HCT116 (cell line): ENCODE results near the gene SNAP47. TPM values are rescaled to one million over a fixed set of nuclear protein-coding genes. Genes with fewer than 3 reads are reported as not detected.

Experiments
- ATAC-seq: fragments of 200-7000 bp; cut with Tn5 transposase; 2 replicates; pipeline ENCODE4 v1.9.1; 2020; ENCODE audit warnings: mild to moderate bottlenecking, moderate library complexity
- BruUV-seq: library from RNA; stranded (reverse); fragments of 400-500 nt; replicated peaks from 2 replicates; lab custom pipeline; 2021; lab: Mats Ljungman, UMichigan
- CTCF ChIA-PET: fragments of 300-600 bp; sonication (Branson Sonifier 250); formaldehyde crosslinking; loops from one replicate; lab custom pipeline; 2021; ENCODE audit warnings: antibody characterized with exemption; lab: Charles Lee
- POLR2A ChIA-PET: fragments of 300-600, 350-600 bp; sonication (Branson Sonifier 250); formaldehyde crosslinking; loops from one replicate; lab custom pipeline; 2021; ENCODE audit warnings: antibody characterized with exemption; lab: Charles Lee
- RAD21 ChIA-PET, 2 experiments: fragments of 300-600 bp; sonication (Branson Sonifier 250); formaldehyde crosslinking; loops; one replicate each; lab custom pipeline; 2023; ENCODE audit warnings: low total read pairs in 2 of 2; ENCODE audit not compliant: uncharacterized antibody in 2 of 2, unreplicated experiment in 2 of 2, low non-redundant PET in 1 of 2; lab: Charles Lee
- DNase-seq: peaks from one replicate; pipeline ENCODE4 v3.0.0-alpha.2; 2010; ENCODE audit warnings: low read depth, low spot score
- H2AFZ ChIP-seq: fragments of 200-600 bp; shearing (Covaris generic), sonication (generic); 2 replicates; pipeline ENCODE4 v1.6.1; 2017; ENCODE audit warnings: low read depth, mixed run types, mixed read lengths, antibody characterized with exemption, low read length; ENCODE audit not compliant: poor library complexity, severe bottlenecking
- H3K27ac ChIP-seq: 2 replicates; pipeline ENCODE4 v1.5.1; 2012; ENCODE audit warnings: low read depth, low read length
- H3K27me3 ChIP-seq: fragments of 200-600 bp; sonication (generic); 2 replicates; pipeline ENCODE4 v1.6.1; 2016; ENCODE audit warnings: mixed run types, low read length, mixed read lengths; ENCODE audit not compliant: insufficient read depth
- H3K36me3 ChIP-seq, 2 experiments: fragments of 200-500 bp in 1 of 2; fragments of 200-600 bp in 1 of 2; sonication (Bioruptor generic) in 1 of 2; sonication (generic) in 1 of 2; 2 replicates each; pipeline versions ENCODE4 v1.5.1 to v1.6.1; 2014 to 2016; ENCODE audit warnings: low read length in 2 of 2, inconsistent platforms in 1 of 2, mixed read lengths in 1 of 2, mixed run types in 1 of 2; ENCODE audit not compliant: insufficient read depth in 2 of 2, control insufficient read depth in 1 of 2
- H3K4me1 ChIP-seq, 2 experiments: fragments of 200-600 bp in 1 of 2; sonication (generic) in 1 of 2; 2 replicates each; pipeline versions ENCODE4 v1.5.1 to v1.6.1; 2012 to 2017; ENCODE audit warnings: low read length in 2 of 2, inconsistent platforms in 1 of 2, mild to moderate bottlenecking in 1 of 2, mixed read lengths in 1 of 2, mixed run types in 1 of 2, moderate library complexity in 1 of 2; ENCODE audit not compliant: insufficient read depth in 2 of 2, control insufficient read depth in 1 of 2
- H3K4me2 ChIP-seq: fragments of 200-600 bp; sonication (generic); 2 replicates; pipeline ENCODE4 v1.6.1; 2017; ENCODE audit warnings: mixed run types, low read length, mixed read lengths
- H3K4me3 ChIP-seq, 2 experiments: fragments of 200-600 bp in 1 of 2; sonication (generic) in 1 of 2; replicated peaks in 1 of 2; 2 replicates each; pipeline ENCODE4 v1.5.1; 2011 to 2016; ENCODE audit warnings: low read length in 2 of 2, control low read depth in 1 of 2, low read depth in 1 of 2, mild to moderate bottlenecking in 1 of 2, mixed read lengths in 1 of 2, mixed run types in 1 of 2
- H3K79me2 ChIP-seq: fragments of 200-600 bp; sonication (generic); 2 replicates; pipeline ENCODE4 v1.6.1; 2017; ENCODE audit warnings: mild to moderate bottlenecking, mixed run types, low read length, moderate library complexity, mixed read lengths; ENCODE audit not compliant: insufficient read depth
- H3K9ac ChIP-seq: fragments of 200-600 bp; sonication (generic); 2 replicates; pipeline ENCODE4 v1.6.1; 2016; ENCODE audit warnings: low read length, mixed read lengths
- H3K9me2 ChIP-seq: fragments of 200-600 bp; sonication (generic), shearing (Covaris generic); 2 replicates; pipeline ENCODE4 v1.6.1; 2017; ENCODE audit warnings: mixed run types, mild to moderate bottlenecking, moderate library complexity; ENCODE audit not compliant: insufficient read depth
- H3K9me3 ChIP-seq, 2 experiments: fragments of 200-500 bp in 1 of 2; fragments of 200-600 bp in 1 of 2; sonication (Bioruptor generic) in 1 of 2; sonication (generic) in 1 of 2; 2 replicates each; pipeline ENCODE4 v1.6.1; 2014 to 2017; ENCODE audit warnings: low read length in 2 of 2, mixed read lengths in 2 of 2, inconsistent platforms in 1 of 2, low read depth in 1 of 2, mild to moderate bottlenecking in 1 of 2, mixed run types in 1 of 2, moderate library complexity in 1 of 2; ENCODE audit not compliant: control insufficient read depth in 1 of 2, insufficient read depth in 1 of 2
- H4K20me1 ChIP-seq: fragments of 200-600 bp; sonication (generic), shearing (Covaris generic); 2 replicates; pipeline ENCODE4 v1.6.1; 2017; ENCODE audit warnings: mixed run types, mild to moderate bottlenecking, moderate library complexity; ENCODE audit not compliant: insufficient read depth
- EGR1 ChIP-seq: IDR thresholded peaks from 2 replicates; pipeline ENCODE4 v1.6.1; 2012; ENCODE audit warnings: low read depth
- ELF1 ChIP-seq: IDR thresholded peaks from 2 replicates; pipeline ENCODE4 v1.6.1; 2012; ENCODE audit warnings: low read depth, borderline replicate concordance
- EZH2phosphoT487 ChIP-seq: fragments of 200-600 bp; IDR thresholded peaks from 2 replicates; pipeline ENCODE4 v1.6.1; 2018; ENCODE audit warnings: antibody characterized with exemption, borderline replicate concordance
- POLR2A ChIP-seq: IDR thresholded peaks from 2 replicates; pipeline ENCODE4 v1.7.0; 2011; ENCODE audit warnings: borderline replicate concordance; ENCODE audit not compliant: insufficient read depth, insufficient read length; ENCODE audit errors: extremely low read depth
- SIN3A ChIP-seq: IDR thresholded peaks from 2 replicates; pipeline ENCODE4 v1.6.1; 2012; ENCODE audit warnings: low read depth
- SP1 ChIP-seq: IDR thresholded peaks from 2 replicates; pipeline ENCODE4 v1.6.1; 2012; ENCODE audit warnings: low read depth
- ZBTB33 ChIP-seq: IDR thresholded peaks from 2 replicates; pipeline ENCODE4 v1.6.1; 2011; ENCODE audit warnings: mild to moderate bottlenecking, low read length, moderate library complexity; ENCODE audit not compliant: insufficient replicate concordance; ENCODE audit errors: extremely low read depth
- ZNF274 ChIP-seq: fragments of 200-500 bp; sonication (Bioruptor generic); IDR thresholded peaks from 2 replicates; pipeline ENCODE4 v1.6.1; 2014; ENCODE audit warnings: mild to moderate bottlenecking, low read depth, low read length, inconsistent platforms
- intact Hi-C: fragments of 100-400 bp; cut with micrococcal nuclease; formaldehyde crosslinking; loops from 2 replicates; pipeline ENCODE4 v1.10.0; 2022
- total RNA-seq: library from RNA; stranded (reverse); gene quantifications from one replicate; pipeline ENCODE4 v1.2.1, GENCODE V29; 2021; ENCODE audit not compliant: unreplicated experiment
- TF ChIP-seq, protein P1 (sequence below): IDR thresholded peaks from 2 replicates; pipeline ENCODE4 v1.6.1; 2012

The SNAP47 gene
- total RNA-seq, 1 experiment from 2014 or later, result 37.9 TPM

GRCh38 chr1:227735539-227736285 lies 477 bp downstream of the SNAP47 start:
- H3K4me1 ChIP-seq, result peaks cover 11 to 19% of the 10 kb centered on the region in 2 experiments
- ChIA-PET POLR2A (no interaction called here), RAD21 (interaction anchor here in 1 of 2 experiments (0.8 kb wide), 1 partner anchor 218 kb away, joined by 3 read pairs; no protein-coding TSS in a partner anchor), CTCF (no interaction called here)
- TF ChIP-seq SIN3A (no peak), ELF1 (no peak), EZH2phosphoT487 (no peak), EGR1 (no peak), POLR2A (no peak), SP1 (no peak), ZNF274 (no peak), ZBTB33 (no peak)
- TF ChIP-seq, protein P1, sequence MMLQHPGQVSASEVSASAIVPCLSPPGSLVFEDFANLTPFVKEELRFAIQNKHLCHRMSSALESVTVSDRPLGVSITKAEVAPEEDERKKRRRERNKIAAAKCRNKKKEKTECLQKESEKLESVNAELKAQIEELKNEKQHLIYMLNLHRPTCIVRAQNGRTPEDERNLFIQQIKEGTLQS, result no peak
- H3K9ac ChIP-seq, result peak overlapping the region; percentile 90
- peak overlapping the region; percentile 54 for H2AFZ ChIP-seq
- peak overlapping the region; percentile 81 to 98 for H3K4me3 ChIP-seq
- DNase-seq (no peak), ATAC-seq (peak; percentile 64)
- intact Hi-C loops, result loop anchor here (2.0 kb wide), 1 partner anchor 211 kb away; the partner anchor contains the start of gene WNT9A
- H3K9me2 ChIP-seq, result no peaks in the 10 kb centered on the region
- peak overlapping the region; percentile 90 for H3K4me2 ChIP-seq
- H3K79me2 ChIP-seq, result peaks cover 79% of the 10 kb centered on the region
- H3K36me3 ChIP-seq, result peaks cover 3 to 16% of the 10 kb centered on the region in 2 experiments; a peak in 3 of 4 replicates
- H3K9me3 ChIP-seq, result no peaks in the 10 kb centered on the region
- no TSS peak for BruUV-seq
- no peaks in the 10 kb centered on the region for H3K27me3 ChIP-seq
- H3K27ac ChIP-seq, result peak overlapping the region; percentile 81; the same call in 1 of the 2 replicates
- H4K20me1 ChIP-seq, result no peaks in the 10 kb centered on the region
